Measurements from ENCODE around the gene BCAP31. TPM values are rescaled to one million over a fixed set of nuclear protein-coding genes. Genes with fewer than 3 reads are reported as not detected.

The BCAP31 gene
- total RNA-seq, 4 donors from 2014 or later = 99.0 to 126 (median 114) TPM

DNA sequence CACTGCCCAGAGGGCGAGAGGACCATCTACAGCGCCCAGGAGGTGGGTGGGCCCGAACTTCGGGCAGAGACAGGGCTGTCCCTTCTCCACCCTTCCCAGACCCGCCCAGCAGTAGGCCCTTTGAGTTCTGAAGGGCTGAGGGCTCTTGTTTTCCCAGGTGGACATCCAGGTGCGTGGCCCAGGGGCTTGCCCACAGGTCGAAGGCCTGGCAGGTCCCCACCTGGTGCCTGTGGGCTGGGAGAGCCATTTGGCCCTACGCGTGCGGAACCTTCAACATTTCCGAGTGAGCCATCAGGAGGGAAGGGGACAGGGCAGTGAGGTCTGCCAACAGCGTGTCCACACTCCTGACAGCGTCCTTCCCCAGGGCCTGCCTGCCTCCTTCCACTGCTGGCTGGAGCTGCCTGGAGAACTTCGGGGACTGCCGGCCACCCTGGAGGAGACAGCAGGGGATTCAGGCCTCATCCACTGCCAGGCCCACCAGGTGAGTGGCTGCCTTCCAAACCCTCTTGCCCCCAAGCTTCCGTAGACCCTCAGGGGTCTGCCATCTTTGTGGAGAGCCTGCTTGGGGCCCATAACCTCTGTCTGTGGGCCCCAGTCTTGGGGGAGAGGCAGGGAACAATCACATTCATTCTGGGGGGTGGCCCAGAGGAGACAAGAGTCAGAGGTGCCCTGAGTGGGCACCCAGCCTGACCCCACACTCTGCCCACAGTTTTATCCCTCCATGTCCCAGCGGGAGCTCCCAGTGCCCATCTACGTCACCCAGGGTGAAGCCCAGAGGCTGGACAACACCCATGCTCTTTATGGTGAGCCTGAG is 46.6 kb upstream of the BCAP31 start:
- TF ChIP-seq POLR2A (IDR thresholded peaks at IDR 0.05) (no peak), EP300 (IDR thresholded peaks at IDR 0.05) (peak in 1 of 2 donors; percentile 31)
- Histone ChIP-seq H3K4me3 (no peak overlapping the region), H3K9me3 (no peaks in the 10 kb centered on the region), H3K27me3 (no peaks in the 10 kb centered on the region), H3K4me1 (peaks cover 0 to 23% (median 3%) of the 10 kb centered on the region in 4 donors), H3K27ac (peak overlapping the region in 2 of 4 donors; percentile 72 to 82), H3K36me3 (peaks cover 0 to 20% (median 0%) of the 10 kb centered on the region in 3 donors)
- 17 to 80% methylated on average over 1 of the region's 18 CpGs for WGBS, 2 donors
- DNase-seq (ENCODE audit: low spot score in 2 of 2) = no peak

DNA sequence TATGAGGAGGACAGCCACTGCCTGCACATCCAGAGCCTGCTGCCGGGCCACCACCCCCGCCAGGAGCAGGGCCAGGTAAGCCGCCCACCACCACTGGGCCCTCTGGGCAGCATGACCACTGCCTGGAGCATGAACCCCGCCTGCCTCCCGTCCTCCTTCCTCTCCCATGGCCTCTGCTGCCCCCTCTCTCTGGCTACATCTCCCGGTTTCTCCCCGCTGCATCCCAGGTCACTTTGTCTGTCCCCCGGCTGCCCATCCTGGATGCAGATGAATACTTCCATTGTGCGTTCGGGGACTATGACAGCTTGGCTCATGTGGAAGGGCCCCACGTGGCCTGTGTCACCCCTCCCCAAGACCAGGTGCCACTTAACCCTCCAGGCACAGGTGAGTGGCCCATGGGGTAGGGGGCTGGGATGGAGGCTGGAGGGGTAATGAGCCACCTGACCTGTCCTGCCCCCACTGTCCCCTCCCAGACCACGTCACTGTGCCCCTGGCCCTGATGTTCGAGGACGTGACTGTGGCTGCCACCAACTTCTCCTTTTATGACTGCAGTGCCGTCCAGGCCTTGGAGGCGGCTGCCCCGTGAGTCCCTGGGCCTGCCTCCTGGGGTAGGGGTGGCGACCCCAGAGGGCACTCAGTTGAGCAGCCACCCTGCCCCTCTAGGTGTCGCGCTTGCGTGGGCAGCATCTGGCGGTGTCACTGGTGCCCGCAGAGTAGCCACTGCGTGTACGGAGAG is 45.8 kb upstream of the BCAP31 start:
- Histone ChIP-seq H3K4me1 (peaks cover 0 to 25% (median 3%) of the 10 kb centered on the region in 4 donors), H3K9me3 (no peaks in the 10 kb centered on the region), H3K4me3 (no peak overlapping the region), H3K27me3 (no peaks in the 10 kb centered on the region), H3K27ac (peak overlapping the region in 2 of 4 donors; percentile 78 to 82), H3K36me3 (peaks cover 0 to 12% (median 0%) of the 10 kb centered on the region in 3 donors)
- TF ChIP-seq POLR2A (IDR thresholded peaks at IDR 0.05) (no peak), CTCF (IDR thresholded peaks at IDR 0.05) (no peak), EP300 (IDR thresholded peaks at IDR 0.05) (no peak)
- no peak for DNase-seq (ENCODE audit: low spot score in 2 of 2)
- 45 to 74% methylated on average over 7 to 23 of the region's 25 CpGs for WGBS, 2 donors

- WGBS, 2 donors = 69 to 90% methylated on average over 2 to 16 of the region's 23 CpGs
- Histone ChIP-seq H3K9me3 (no peaks in the 10 kb centered on the region), H3K27ac (peak overlapping the region in 2 of 4 donors; percentile 78 to 82), H3K36me3 (peaks cover 0 to 5% (median 0%) of the 10 kb centered on the region in 3 donors), H3K4me1 (peaks cover 0 to 32% (median 3%) of the 10 kb centered on the region in 4 donors), H3K4me3 (no peak overlapping the region), H3K27me3 (no peaks in the 10 kb centered on the region)
- TF ChIP-seq CTCF (IDR thresholded peaks at IDR 0.05) = no peak
- no peak for TF ChIP-seq POLR2A (IDR thresholded peaks at IDR 0.05)
- TF ChIP-seq EP300 (IDR thresholded peaks at IDR 0.05) = no peak
- no peak for DNase-seq (ENCODE audit: low spot score in 2 of 2)
Measured at GRCh38 chrX:153769158-153769864, 45.1 kb upstream of the BCAP31 start.

- DNase-seq (ENCODE audit: low spot score in 2 of 2) = no peak
- WGBS, 2 donors = 55 to 76% methylated on average over 4 to 13 of the region's 22 CpGs
- H3K9me3 ChIP-seq = no peaks in the 10 kb centered on the region
- peaks cover 0 to 35% (median 3%) of the 10 kb centered on the region in 4 donors for H3K4me1 ChIP-seq
- TF ChIP-seq EP300 (IDR thresholded peaks at IDR 0.05) = no peak
- no peak for TF ChIP-seq POLR2A (IDR thresholded peaks at IDR 0.05)
- peak in 1 of 5 experiments; percentile 10 for TF ChIP-seq CTCF (IDR thresholded peaks at IDR 0.05)
- H3K27me3 ChIP-seq = no peaks in the 10 kb centered on the region
- no peaks in the 10 kb centered on the region for H3K36me3 ChIP-seq
- H3K4me3 ChIP-seq = peak overlapping the region in 1 of 4 donors; percentile 48
- H3K27ac ChIP-seq = peak overlapping the region in 2 of 4 donors; percentile 78 to 82
Measured at GRCh38 chrX:153768311-153769157, 44.3 kb upstream of the BCAP31 start.

Data from tibial nerve (tissue), 4 donors.